GM12801 (cell line): ENCODE measurements around the gene UQCRHL.

Experiments used
- TF ChIP-seq, protein P1 (sequence below): IDR thresholded peaks from one replicate; pipeline ENCODE4 v1.5.1; 2011; ENCODE audit warnings: control low read depth; ENCODE audit not compliant: insufficient read length; ENCODE audit errors: extremely low read depth

Gene UQCRHL

DNA sequence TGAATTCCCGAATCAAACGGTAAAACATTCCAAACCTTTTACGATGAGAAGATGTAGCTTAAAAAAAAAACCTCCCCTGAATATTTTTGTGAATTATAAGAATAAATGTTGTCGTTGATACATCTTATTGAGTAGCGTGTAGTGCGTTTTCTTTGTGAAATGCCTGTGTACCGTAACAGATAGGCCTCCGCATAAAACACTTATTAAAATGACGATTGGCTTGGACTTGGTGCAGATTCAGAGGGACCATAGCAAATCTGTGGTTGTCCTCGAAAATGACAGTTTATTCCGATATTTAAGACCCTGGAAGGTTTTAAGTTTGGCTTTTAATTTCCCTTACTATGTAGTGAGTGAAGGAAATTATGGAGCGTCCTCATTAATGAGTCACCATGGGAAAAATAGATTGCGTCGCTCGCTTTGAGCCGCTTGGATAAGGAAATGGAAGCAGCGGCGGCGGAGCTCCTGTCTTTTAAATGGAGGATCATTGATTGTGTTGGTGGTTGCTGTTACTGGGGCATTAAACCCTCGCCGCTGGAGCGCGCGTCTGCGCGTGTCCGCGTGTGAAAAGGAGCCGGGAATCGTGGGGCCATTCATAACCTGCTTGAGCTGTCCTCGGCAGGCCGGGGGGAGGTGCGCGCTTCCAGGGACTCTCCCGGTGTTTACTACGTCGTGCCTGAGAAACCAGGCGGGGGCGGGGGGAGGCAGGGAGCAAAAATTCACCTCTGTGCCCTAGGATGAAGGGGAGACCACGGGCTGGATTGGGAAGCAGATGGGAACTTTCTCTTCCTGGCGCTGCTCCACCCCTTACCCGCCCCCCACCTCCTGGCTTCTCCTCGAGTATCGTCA, 41.7 kb upstream of the UQCRHL start:
- TF ChIP-seq, protein P1, sequence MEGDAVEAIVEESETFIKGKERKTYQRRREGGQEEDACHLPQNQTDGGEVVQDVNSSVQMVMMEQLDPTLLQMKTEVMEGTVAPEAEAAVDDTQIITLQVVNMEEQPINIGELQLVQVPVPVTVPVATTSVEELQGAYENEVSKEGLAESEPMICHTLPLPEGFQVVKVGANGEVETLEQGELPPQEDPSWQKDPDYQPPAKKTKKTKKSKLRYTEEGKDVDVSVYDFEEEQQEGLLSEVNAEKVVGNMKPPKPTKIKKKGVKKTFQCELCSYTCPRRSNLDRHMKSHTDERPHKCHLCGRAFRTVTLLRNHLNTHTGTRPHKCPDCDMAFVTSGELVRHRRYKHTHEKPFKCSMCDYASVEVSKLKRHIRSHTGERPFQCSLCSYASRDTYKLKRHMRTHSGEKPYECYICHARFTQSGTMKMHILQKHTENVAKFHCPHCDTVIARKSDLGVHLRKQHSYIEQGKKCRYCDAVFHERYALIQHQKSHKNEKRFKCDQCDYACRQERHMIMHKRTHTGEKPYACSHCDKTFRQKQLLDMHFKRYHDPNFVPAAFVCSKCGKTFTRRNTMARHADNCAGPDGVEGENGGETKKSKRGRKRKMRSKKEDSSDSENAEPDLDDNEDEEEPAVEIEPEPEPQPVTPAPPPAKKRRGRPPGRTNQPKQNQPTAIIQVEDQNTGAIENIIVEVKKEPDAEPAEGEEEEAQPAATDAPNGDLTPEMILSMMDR, result no peak

DNA sequence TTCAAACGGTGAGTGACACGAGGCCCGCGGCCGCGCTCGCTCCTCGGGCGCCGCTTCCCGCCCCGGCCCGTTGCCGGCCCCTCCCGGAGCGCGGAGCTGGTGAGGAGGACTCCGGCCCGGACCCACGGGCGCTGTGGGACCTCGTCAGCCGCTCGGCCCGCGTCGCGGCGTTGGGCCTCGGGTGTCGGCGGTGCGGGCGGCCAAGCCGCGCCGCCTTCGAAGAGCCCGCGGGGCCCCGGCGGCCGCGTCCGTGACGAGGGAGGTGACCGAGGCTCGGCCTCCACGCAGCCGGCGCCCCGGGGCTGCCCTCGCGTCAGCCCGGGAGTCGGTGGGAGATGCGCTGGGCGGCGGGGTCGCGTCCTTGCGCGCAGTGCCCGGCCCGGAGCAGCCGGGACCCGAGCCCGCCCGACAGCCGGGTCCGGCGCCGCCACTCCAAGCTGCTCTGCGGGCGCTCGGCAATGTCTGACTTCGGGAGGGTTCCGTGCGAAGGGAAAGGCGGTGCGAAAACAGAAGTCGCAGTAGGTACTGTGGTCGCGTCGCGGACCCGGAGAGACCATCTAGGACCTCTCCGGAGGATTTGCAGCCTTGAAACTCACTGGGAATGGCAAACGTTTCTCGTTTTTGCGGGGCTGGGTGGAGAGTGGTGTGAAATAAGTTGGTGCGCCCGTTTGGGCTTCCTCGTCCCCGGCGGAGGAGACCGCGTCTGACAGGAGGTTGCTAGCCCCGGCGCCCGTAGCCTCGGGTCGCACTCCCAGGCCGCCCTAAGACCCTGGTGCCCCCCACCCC, 40.9 kb upstream of the UQCRHL start:
- TF ChIP-seq, protein P1, result no peak

DNA sequence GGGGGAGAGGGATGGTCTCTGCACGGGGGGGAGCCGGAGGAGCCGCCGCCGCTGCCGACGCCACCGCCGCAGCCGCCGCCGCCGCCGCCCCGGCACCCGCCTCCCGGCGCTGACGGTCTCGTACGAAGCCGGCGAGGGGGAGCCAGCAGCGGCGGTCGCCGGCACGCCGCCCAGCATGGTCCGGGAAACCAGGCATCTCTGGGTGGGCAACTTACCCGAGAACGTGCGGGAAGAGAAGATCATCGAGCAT, 40.4 kb upstream of the UQCRHL start:
- TF ChIP-seq, protein P1, result no peak

DNA sequence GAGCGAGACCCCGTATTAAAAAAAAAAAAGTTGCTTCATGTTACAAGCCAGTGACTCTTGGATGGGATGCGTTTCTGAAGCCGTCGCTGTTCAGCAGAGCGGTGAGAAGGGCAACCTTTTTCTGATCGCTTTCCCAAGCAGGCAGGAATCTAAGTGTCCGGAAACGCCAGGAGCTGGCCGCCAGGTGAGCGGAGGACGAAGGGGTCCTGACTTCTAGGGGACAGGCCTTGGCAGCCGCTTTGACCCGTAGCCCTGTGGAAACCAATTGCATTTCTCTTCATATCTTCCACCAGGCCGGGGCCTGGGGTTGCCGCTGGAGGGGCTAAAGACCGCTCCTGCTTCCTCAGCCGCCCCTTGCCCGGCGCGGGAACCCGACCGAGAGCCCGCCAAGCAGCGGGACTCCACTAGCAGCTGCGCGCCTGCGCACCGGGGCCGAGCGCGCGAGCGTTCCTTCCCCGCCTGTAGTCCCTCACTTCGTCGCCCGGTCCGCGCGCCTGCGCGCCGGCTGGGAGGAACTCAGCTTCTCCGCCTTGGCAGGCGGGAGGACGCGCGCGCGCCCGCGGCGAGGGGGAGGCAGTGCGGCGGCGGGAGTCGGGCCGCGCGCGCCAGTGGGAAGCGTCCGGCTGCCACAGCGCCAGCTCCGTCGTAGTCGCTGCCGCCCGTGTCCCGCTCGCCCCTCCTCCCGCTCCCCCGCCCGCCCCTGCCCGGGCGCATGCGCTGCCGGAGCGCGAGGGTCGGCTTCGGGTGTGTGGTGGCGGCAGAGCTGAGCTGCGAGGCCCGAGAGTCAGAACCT, 39.8 kb upstream of the UQCRHL start, which contains the start of gene SPEN:
SPEN (plus strand) TSS at position 608 of the 793 bp plus-strand sequence. CDS start 361 bp downstream, outside the sequence.
- TF ChIP-seq, protein P1, result no peak

DNA sequence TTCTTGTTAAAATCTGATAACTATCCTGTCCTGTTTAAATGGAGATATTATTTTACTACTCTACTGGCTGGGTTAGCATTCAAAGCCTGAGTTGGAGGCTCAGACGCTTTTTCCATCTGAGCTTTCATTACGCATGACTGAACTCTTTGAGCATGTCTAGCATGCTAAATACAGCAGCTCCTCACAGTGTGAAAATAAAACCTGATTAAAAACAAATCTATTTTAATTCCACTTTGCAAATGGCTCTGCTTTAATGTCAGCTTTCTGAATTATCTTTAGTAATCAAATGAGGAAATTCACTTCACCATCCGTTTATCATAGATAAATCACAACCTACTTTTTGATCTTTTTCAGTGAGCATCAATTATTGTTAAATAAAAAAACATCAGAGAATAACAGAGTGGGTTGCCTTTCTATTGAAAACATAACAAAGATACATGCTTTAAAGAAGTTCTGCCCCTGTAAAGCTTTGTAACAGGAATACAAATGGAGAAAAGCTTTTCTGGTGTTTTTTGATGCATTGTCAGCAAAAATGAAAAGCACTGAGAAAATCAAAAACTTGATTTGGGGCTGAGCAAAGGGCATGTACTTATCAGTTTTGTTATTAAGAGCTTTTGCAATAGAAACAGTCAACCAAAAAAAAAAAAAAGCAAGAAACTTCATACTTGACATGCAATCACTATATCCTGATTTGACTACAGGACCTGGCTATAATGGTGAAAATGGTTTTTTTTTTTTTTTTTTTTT, 36.5 kb upstream of the UQCRHL start:
- TF ChIP-seq, protein P1, result no peak

DNA sequence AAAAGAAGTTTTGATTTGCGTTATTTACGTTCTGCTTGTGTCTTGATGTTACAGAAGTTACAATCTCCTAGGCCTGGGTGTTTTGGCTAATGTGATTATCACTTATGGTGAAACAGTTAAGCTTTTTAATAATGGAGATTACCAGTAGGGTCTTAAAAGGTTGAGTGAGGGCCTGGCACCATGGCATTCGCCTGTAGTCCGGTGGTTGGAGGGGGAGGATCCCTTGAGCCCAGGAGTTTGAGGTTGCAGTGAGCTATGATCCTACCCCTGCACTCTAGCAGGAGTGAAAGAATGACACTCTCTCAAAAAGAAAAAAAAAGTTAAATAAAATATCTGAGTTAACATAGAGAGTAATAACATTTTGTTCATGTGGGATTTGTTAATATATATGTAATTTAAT, 31.3 kb upstream of the UQCRHL start:
- TF ChIP-seq, protein P1, result no peak
